HG03565 (cell line): Measurements from ENCODE around the gene AHRR.
"Not testable (repeated sequence)": the region's sequence is repeated elsewhere in the genome, so short reads cannot be mapped to it uniquely, and the experiment has no call there.

Source experiments
- ATAC-seq: cut with Tn5 transposase; IDR thresholded peaks from one replicate; pipeline ENCODE4 v1.9.1; 2021; ENCODE audit warnings: mild to moderate bottlenecking, moderate library complexity; ENCODE audit not compliant: unreplicated experiment

AHRR gene

GRCh38 chr5:375921-376798, 54.6 kb downstream of the AHRR start:
- ATAC-seq: no peak

- ATAC-seq: no peak
These were observed 55.3 kb downstream of the AHRR start for GRCh38 chr5:376799-377325.

GRCh38 chr5:377326-377981, 55.9 kb downstream of the AHRR start:
- no peak for ATAC-seq

- ATAC-seq: no peak
These were observed 56.9 kb downstream of the AHRR start for GRCh38 chr5:378301-378891.

GRCh38 chr5:378976-379742, 57.6 kb downstream of the AHRR start:
- no peak for ATAC-seq

- no peak for ATAC-seq
These were observed 59.3 kb downstream of the AHRR start for GRCh38 chr5:380701-381309.

GRCh38 chr5:383066-383465, 61.6 kb downstream of the AHRR start:
- ATAC-seq: no peak

GRCh38 chr5:383621-384020, 62.1 kb downstream of the AHRR start:
- no peak for ATAC-seq

- not testable (repeated sequence) for ATAC-seq
These were observed 63.1 kb downstream of the AHRR start for GRCh38 chr5:384576-384975.

GRCh38 chr5:385321-385720, 63.8 kb downstream of the AHRR start:
- no peak for ATAC-seq

- no peak for ATAC-seq
These were observed 65.2 kb downstream of the AHRR start for GRCh38 chr5:386432-387341.

GRCh38 chr5:387491-388265, 66.2 kb downstream of the AHRR start:
- no peak for ATAC-seq

GRCh38 chr5:388266-389196, 67.0 kb downstream of the AHRR start:
- ATAC-seq: no peak

- ATAC-seq: no peak
These were observed 67.8 kb downstream of the AHRR start for GRCh38 chr5:389197-389821.

- ATAC-seq: no peak
These were observed 68.5 kb downstream of the AHRR start for GRCh38 chr5:389891-390622.
